Spleen (tissue), 11 donors: ENCODE measurements around the gene APOBEC2. TPM values are rescaled to one million over a fixed set of nuclear protein-coding genes. Genes with fewer than 3 reads are reported as not detected.

Experiments
- DNase-seq: peaks from one replicate; pipeline ENCODE4 v3.0.0-alpha.2; 2020
- H3K27ac ChIP-seq, 8 donors: fragments of 200-600 bp; sonication (generic) in 7 of 8; 1 replicate in 4 of 8; 2 replicates in 4 of 8; pipeline versions ENCODE4 v1.5.0 to v1.8.0; 2016 to 2021; ENCODE audit warnings: inconsistent platforms in 4 of 8, mild to moderate bottlenecking in 4 of 8, moderate library complexity in 1 of 8
- H3K27me3 ChIP-seq, 7 donors: fragments of 200-600 bp; sonication (generic) in 6 of 7; replicated peaks in 1 of 7; 1 replicate in 4 of 7; 2 replicates in 3 of 7; pipeline versions ENCODE4 v1.5.0 to v1.8.0; 2016 to 2021; ENCODE audit warnings: inconsistent platforms in 3 of 7, mild to moderate bottlenecking in 1 of 7
- H3K36me3 ChIP-seq, 6 donors: fragments of 200-600 bp; sonication (generic) in 5 of 6; 1 replicate in 4 of 6; 2 replicates in 2 of 6; pipeline versions ENCODE4 v1.5.0 to v1.8.0; 2016 to 2021; ENCODE audit warnings: inconsistent platforms in 2 of 6
- H3K4me1 ChIP-seq, 6 donors: fragments of 200-600 bp; sonication (generic) in 5 of 6; 1 replicate in 3 of 6; 2 replicates in 3 of 6; pipeline versions ENCODE4 v1.5.0 to v1.8.0; 2016 to 2021; ENCODE audit warnings: inconsistent platforms in 3 of 6
- H3K4me3 ChIP-seq, 8 donors: fragments of 200-600 bp; sonication (generic) in 7 of 8; 1 replicate in 4 of 8; 2 replicates in 4 of 8; pipeline versions ENCODE4 v1.5.0 to v1.8.0; 2016 to 2021; ENCODE audit warnings: inconsistent platforms in 4 of 8, mild to moderate bottlenecking in 4 of 8, moderate library complexity in 2 of 8
- H3K9me3 ChIP-seq, 8 donors: fragments of 200-600 bp; sonication (generic) in 7 of 8; 1 replicate in 4 of 8; 2 replicates in 4 of 8; pipeline versions ENCODE4 v1.5.0 to v1.8.0; 2016 to 2021; ENCODE audit warnings: inconsistent platforms in 4 of 8
- POLR2A ChIP-seq, 3 donors: fragments of 450-650 bp; IDR thresholded peaks; one replicate each; pipeline ENCODE4 v1.5.1; 2017; ENCODE audit warnings: antibody characterized with exemption in 3 of 3, mild to moderate bottlenecking in 1 of 3
- POLR2AphosphoS5 ChIP-seq, 3 donors: sonication (generic); formaldehyde crosslinking; IDR thresholded peaks; one replicate each; pipeline ENCODE4 v1.5.1; 2017; ENCODE audit warnings: antibody characterized with exemption in 3 of 3
- WGBS, 5 donors: extraction: QIAGEN DNeasy Blood & Tissue Kit in 3 of 5; methylation state at CpG; one replicate each; pipeline versions ENCODE4 v1.1.5 to v1.1.7; 2013 to 2018; 5-methylcytosine and 5-hydroxymethylcytosine counted together
- intact Hi-C: fragments of 100-400 bp; cut with DNase I; formaldehyde crosslinking; loops from one replicate; pipeline ENCODE4 v1.15.0; 2023; ENCODE audit warnings: low total_unique reads
- polyA plus RNA-seq, 3 donors: library from polyadenylated mRNA; stranded (reverse); fragments of 200-250 nt; gene quantifications; one replicate each; pipeline ENCODE4 v1.2.1, GENCODE V29; 2013
- total RNA-seq, 7 donors: library from RNA; depleted of rRNA in 3 of 7; stranded (reverse); fragments of >200 nt in 3 of 7; fragmentation: NEBNext Ultra II Directional in 4 of 7; extraction: Animal tissue kit (Norgen Biotek cat#: 25700) in 4 of 7; gene quantifications; one replicate each; pipeline versions ENCODE4 v1.1.0 to v1.2.1, GENCODE V29; 2016 to 2021
- TF ChIP-seq, protein P1 (sequence below), 11 experiments: fragments of 200-600 bp in 7 of 11; fragments of 450-650 bp in 4 of 11; sonication (generic) in 4 of 11; IDR thresholded peaks in 8 of 11; conservative IDR thresholded peaks in 3 of 11; 1 replicate in 7 of 11; 2 replicates in 4 of 11; pipeline versions ENCODE4 v1.4.0 to v1.8.0; 2016 to 2021; ENCODE audit warnings: antibody characterized with exemption in 11 of 11, inconsistent platforms in 4 of 11, mild to moderate bottlenecking in 1 of 11
- donor health status: healthy with polysubstance abuse.
- donor health status: DM: no; HTN: no; CAD: no; lungs with moderate emphysema.
- donor health status: DM: no; HTN: no; CAD: no.
- donor health status: Bipolar disorder and iron deficiency.
- donor health status: healthy.
- donor health status: DM: no; HTN: no; CAD: no.
- donor health status: DM: yes; HTN: yes; CAD: no.

APOBEC2 gene
- total and polyA plus RNA-seq, 10 donors, result 0.23 TPM; not detected in 9

- no peak overlapping the region for H3K27ac ChIP-seq
- WGBS, 5 donors, result 79 to 97% (median 90%) methylated on average over 3 of the region's 3 CpGs
- H3K9me3 ChIP-seq, result peaks cover 0 to 4% (median 0%) of the 10 kb centered on the region in 8 donors
- no peak for DNase-seq
- no peak overlapping the region for H3K4me3 ChIP-seq
- TF ChIP-seq, protein P1, sequence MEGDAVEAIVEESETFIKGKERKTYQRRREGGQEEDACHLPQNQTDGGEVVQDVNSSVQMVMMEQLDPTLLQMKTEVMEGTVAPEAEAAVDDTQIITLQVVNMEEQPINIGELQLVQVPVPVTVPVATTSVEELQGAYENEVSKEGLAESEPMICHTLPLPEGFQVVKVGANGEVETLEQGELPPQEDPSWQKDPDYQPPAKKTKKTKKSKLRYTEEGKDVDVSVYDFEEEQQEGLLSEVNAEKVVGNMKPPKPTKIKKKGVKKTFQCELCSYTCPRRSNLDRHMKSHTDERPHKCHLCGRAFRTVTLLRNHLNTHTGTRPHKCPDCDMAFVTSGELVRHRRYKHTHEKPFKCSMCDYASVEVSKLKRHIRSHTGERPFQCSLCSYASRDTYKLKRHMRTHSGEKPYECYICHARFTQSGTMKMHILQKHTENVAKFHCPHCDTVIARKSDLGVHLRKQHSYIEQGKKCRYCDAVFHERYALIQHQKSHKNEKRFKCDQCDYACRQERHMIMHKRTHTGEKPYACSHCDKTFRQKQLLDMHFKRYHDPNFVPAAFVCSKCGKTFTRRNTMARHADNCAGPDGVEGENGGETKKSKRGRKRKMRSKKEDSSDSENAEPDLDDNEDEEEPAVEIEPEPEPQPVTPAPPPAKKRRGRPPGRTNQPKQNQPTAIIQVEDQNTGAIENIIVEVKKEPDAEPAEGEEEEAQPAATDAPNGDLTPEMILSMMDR (IDR thresholded peaks at IDR 0.05 in 8 of 11, conservative IDR thresholded peaks at IDR 0.05 in 3 of 11), result no peak
- TF ChIP-seq POLR2AphosphoS5 (IDR thresholded peaks at IDR 0.05) (no peak), POLR2A (IDR thresholded peaks at IDR 0.05) (no peak)
- H3K4me1 ChIP-seq, result no peaks in the 10 kb centered on the region
- intact Hi-C loops, result loop anchor here (10.0 kb wide), 1 partner anchor 1667 kb away; no protein-coding TSS in a partner anchor
- H3K27me3 ChIP-seq, result no peaks in the 10 kb centered on the region
- H3K36me3 ChIP-seq, result no peaks in the 10 kb centered on the region
Observed at GRCh38 chr6:41021832-41022231, 31.2 kb upstream of the APOBEC2 start.

GRCh38 chr6:41022294-41022693 is 30.7 kb upstream of the APOBEC2 start:
- no peak for TF ChIP-seq POLR2AphosphoS5 (IDR thresholded peaks at IDR 0.05)
- TF ChIP-seq POLR2A (IDR thresholded peaks at IDR 0.05), result no peak
- TF ChIP-seq, protein P1 (IDR thresholded peaks at IDR 0.05 in 8 of 11, conservative IDR thresholded peaks at IDR 0.05 in 3 of 11), result no peak
- no peaks in the 10 kb centered on the region for H3K36me3 ChIP-seq
- H3K9me3 ChIP-seq, result peaks cover 0 to 4% (median 0%) of the 10 kb centered on the region in 8 donors
- no peak for DNase-seq
- intact Hi-C loops, result loop anchor here (10.0 kb wide), 1 partner anchor 1667 kb away; no protein-coding TSS in a partner anchor
- no peaks in the 10 kb centered on the region for H3K27me3 ChIP-seq
- H3K4me3 ChIP-seq, result no peak overlapping the region
- no peak overlapping the region for H3K27ac ChIP-seq
- H3K4me1 ChIP-seq, result peaks cover 1 to 4% (median 4%) of the 10 kb centered on the region in 6 donors

GRCh38 chr6:41023114-41023513 is 29.9 kb upstream of the APOBEC2 start:
- 79 to 100% (median 91%) methylated on average over 3 of the region's 3 CpGs for WGBS, 5 donors
- peaks cover 6 to 13% (median 12%) of the 10 kb centered on the region in 6 donors for H3K4me1 ChIP-seq
- intact Hi-C loops, result loop anchor here (10.0 kb wide), 1 partner anchor 1668 kb away; no protein-coding TSS in a partner anchor

DNA sequence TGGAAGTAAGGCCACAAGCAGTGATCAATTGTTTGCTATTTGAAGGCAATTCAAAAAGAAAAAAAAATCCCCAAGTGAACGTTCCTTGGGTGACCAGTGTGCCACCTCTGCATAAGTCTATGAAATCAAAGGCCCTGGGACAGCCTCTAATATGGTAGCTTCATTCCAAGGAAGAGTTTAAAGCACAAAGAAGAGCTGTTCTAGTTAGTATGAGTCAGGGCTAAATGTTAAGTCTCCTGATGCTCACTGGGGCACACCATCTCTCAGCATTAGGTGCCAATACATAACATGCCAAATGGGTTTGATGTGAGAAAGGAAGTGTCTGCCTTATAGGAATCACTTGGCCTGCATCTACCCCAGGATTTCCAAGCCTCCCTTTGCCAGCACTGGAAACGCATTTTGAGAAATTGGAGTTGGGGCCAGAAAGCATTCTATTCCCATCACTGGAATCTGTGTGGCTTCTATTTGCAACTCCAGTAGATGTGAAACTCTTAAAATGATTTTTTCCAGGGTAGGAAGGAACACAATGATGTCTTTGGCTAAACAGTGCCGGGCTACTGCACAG is 27.0 kb upstream of the APOBEC2 start:
- no peak for TF ChIP-seq POLR2A (IDR thresholded peaks at IDR 0.05)
- Histone ChIP-seq H3K4me1 (peaks cover 7 to 26% (median 20%) of the 10 kb centered on the region in 6 donors), H3K4me3 (no peak overlapping the region), H3K36me3 (no peaks in the 10 kb centered on the region), H3K27ac (no peak overlapping the region), H3K9me3 (no peaks in the 10 kb centered on the region), H3K27me3 (no peaks in the 10 kb centered on the region)
- 83 to 93% (median 85%) methylated on average over 3 of the region's 3 CpGs for WGBS, 5 donors
- intact Hi-C loops, result loop anchor here (10.0 kb wide), 1 partner anchor 1671 kb away; no protein-coding TSS in a partner anchor
- DNase-seq, result no peak

More at GRCh38 chr6:41023114-41023513, 29.9 kb upstream of the APOBEC2 start:
- Histone ChIP-seq H3K27me3 (no peaks in the 10 kb centered on the region), H3K36me3 (no peaks in the 10 kb centered on the region), H3K4me3 (no peak overlapping the region), H3K9me3 (peaks cover 0 to 2% (median 0%) of the 10 kb centered on the region in 8 donors), H3K27ac (no peak overlapping the region)
- DNase-seq, result no peak
- TF ChIP-seq, protein P1 (IDR thresholded peaks at IDR 0.05 in 8 of 11, conservative IDR thresholded peaks at IDR 0.05 in 3 of 11), result no peak
- no peak for TF ChIP-seq POLR2A (IDR thresholded peaks at IDR 0.05)
- no peak for TF ChIP-seq POLR2AphosphoS5 (IDR thresholded peaks at IDR 0.05)
